ENCODE data around the gene NOLC1.

The NOLC1 gene

GRCh38 chr10:102211615-102212299 lies 59.6 kb downstream of the NOLC1 start:
- no peak for DNase-seq
